Fibroblast of lung (primary cell): ENCODE results near the gene HDAC4.

Experiments used
- CTCF ChIP-seq, 2 donors: IDR thresholded peaks in 1 of 2; conservative IDR thresholded peaks in 1 of 2; 1 replicate in 1 of 2; 2 replicates in 1 of 2; pipeline ENCODE4 v1.5.1; 2011 to 2012; ENCODE audit warnings: low read length in 2 of 2, control low read depth in 1 of 2, inconsistent platforms in 1 of 2, low read depth in 1 of 2, mild to moderate bottlenecking in 1 of 2
- EZH2 ChIP-seq: IDR thresholded peaks from 2 replicates; pipeline ENCODE4 v1.5.1; 2012; ENCODE audit warnings: low read length, control low read depth, mild to moderate bottlenecking; ENCODE audit errors: missing control alignments

GRCh38 chr2:239114119-239114581 is 286.7 kb downstream of the HDAC4 start:
- TF ChIP-seq CTCF (conservative IDR thresholded peaks at IDR 0.05 in 1 of 2, IDR thresholded peaks at IDR 0.05 in 1 of 2; ENCODE audit: low read depth in 1 of 2, low read length in 2 of 2) (no peak), EZH2 (no peak)
